K562 (cell line): ENCODE data around the gene ZFYVE27. TPM values are rescaled to one million over a fixed set of nuclear protein-coding genes. Genes with fewer than 3 reads are reported as not detected.

ENCODE experiments used
- ATAC-seq: fragments of 200-7000 bp; cut with Tn5 transposase; 3 replicates; pipeline ENCODE4 v1.9.1; 2020; ENCODE audit warnings: moderate library complexity
- BruUV-seq: library from RNA; stranded (reverse); fragments of 400-500 nt; replicated peaks from 2 replicates; lab custom pipeline; 2021; lab: Mats Ljungman, UMichigan
- CTCF ChIA-PET: fragments of 300-600 bp; formaldehyde crosslinking; extraction: SDS; loops from one replicate; lab custom pipeline; 2021; ENCODE audit warnings: low intra/inter-chr PET ratio; lab: Yijun Ruan, JAX
- POLR2A ChIA-PET: fragments of 300-600, 350-650 bp; sonication (Branson Sonifier 250); formaldehyde crosslinking; extraction: SDS; loops from one replicate; lab custom pipeline; 2021; ENCODE audit warnings: antibody characterized with exemption, inconsistent platforms; lab: Yijun Ruan, JAX
- DNase-seq, 4 experiments: peaks; one replicate each; pipeline versions ENCODE4 v3.0.0 to v3.0.0-alpha.2; 2011 to 2018; ENCODE audit warnings: low spot score in 3 of 4, mixed read lengths in 3 of 4; ENCODE audit errors: extremely low read depth in 1 of 4
- FAIRE-seq: peaks from 2 replicates; lab custom pipeline; 2011; peaks lifted over from hg19 to GRCh38; lab: Jason Lieb, UNC
- H2AFZ ChIP-seq: 2 replicates; pipeline ENCODE4 v1.6.0; 2011; ENCODE audit warnings: low read depth, low read length, control low read depth, inconsistent platforms
- H3K27ac ChIP-seq: fragments of 200-600 bp; 3 replicates; pipeline ENCODE4 v1.8.0; 2011; ENCODE audit warnings: low read depth, mild to moderate bottlenecking, control low read depth, inconsistent platforms, low read length, moderate library complexity, mixed read lengths; ENCODE audit errors: extremely low read depth
- H3K27me3 ChIP-seq, 2 experiments: fragments of 300-600 bp in 1 of 2; 2 replicates in 1 of 2; 3 replicates in 1 of 2; pipeline versions ENCODE4 v1.6.0 to v1.8.0; 2011; ENCODE audit warnings: inconsistent platforms in 2 of 2, low read length in 2 of 2, mild to moderate bottlenecking in 1 of 2, mixed read lengths in 1 of 2, moderate library complexity in 1 of 2; ENCODE audit not compliant: control insufficient read depth in 2 of 2, insufficient read depth in 2 of 2
- H3K36me3 ChIP-seq: fragments of 300-600 bp; 3 replicates; pipeline ENCODE4 v1.8.0; 2011; ENCODE audit warnings: mild to moderate bottlenecking, low read length, inconsistent platforms; ENCODE audit not compliant: control insufficient read depth, insufficient read depth
- H3K4me1 ChIP-seq, 2 experiments: fragments of 200-600 bp in 1 of 2; replicated peaks in 1 of 2; 2 replicates in 1 of 2; 3 replicates in 1 of 2; pipeline versions ENCODE4 v1.5.1 to v1.8.0; 2011; ENCODE audit warnings: inconsistent platforms in 2 of 2, low read length in 2 of 2, mild to moderate bottlenecking in 1 of 2, mixed read lengths in 1 of 2, moderate library complexity in 1 of 2; ENCODE audit not compliant: control insufficient read depth in 2 of 2, insufficient read depth in 2 of 2
- H3K4me2 ChIP-seq: 2 replicates; pipeline ENCODE4 v1.6.1; 2011; ENCODE audit warnings: low read length, control low read depth, inconsistent platforms, mixed read lengths; ENCODE audit not compliant: insufficient read depth
- H3K4me3 ChIP-seq: fragments of 200-600 bp; sonication (generic), shearing (Covaris generic); 2 replicates; pipeline ENCODE4 v1.5.1; 2016; ENCODE audit warnings: control low read depth, inconsistent platforms
- H3K79me2 ChIP-seq: fragments of 200-600 bp; 3 replicates; pipeline ENCODE4 v1.8.0; 2011; ENCODE audit warnings: low read length, inconsistent platforms; ENCODE audit not compliant: control insufficient read depth, insufficient read depth
- H3K9ac ChIP-seq, 2 experiments: 2 replicates each; pipeline versions ENCODE4 v1.6.0 to v1.6.1; 2011; ENCODE audit warnings: low read depth in 2 of 2, low read length in 2 of 2, control low read depth in 1 of 2, inconsistent platforms in 1 of 2, mild to moderate bottlenecking in 1 of 2, mixed read lengths in 1 of 2; ENCODE audit not compliant: insufficient read depth in 1 of 2
- H3K9me1 ChIP-seq: one replicate; pipeline ENCODE4 v1.6.0; 2011; ENCODE audit warnings: inconsistent platforms, mild to moderate bottlenecking, low read length, moderate library complexity; ENCODE audit not compliant: control insufficient read depth, insufficient read depth
- H3K9me3 ChIP-seq: replicated peaks from 2 replicates; pipeline ENCODE4 v1.5.1; 2011; ENCODE audit warnings: low read depth, low read length, inconsistent platforms; ENCODE audit not compliant: control insufficient read depth, insufficient read depth
- H4K20me1 ChIP-seq: replicated peaks from 2 replicates; pipeline ENCODE4 v1.6.1; 2011; ENCODE audit warnings: low read length, inconsistent platforms, mixed read lengths; ENCODE audit not compliant: control insufficient read depth, insufficient read depth
- ARID2 ChIP-seq: fragments of 450-650 bp; IDR thresholded peaks from 2 replicates; pipeline ENCODE4 v1.6.1; 2017; ENCODE audit warnings: antibody characterized with exemption, mild to moderate bottlenecking
- CC2D1A ChIP-seq: fragments of 450-650 bp; IDR thresholded peaks from 2 replicates; pipeline ENCODE4 v1.6.1; 2017; ENCODE audit warnings: mild to moderate bottlenecking
- CHD1 ChIP-seq: fragments of 200-600 bp; sonication (generic); IDR thresholded peaks from one replicate; pipeline ENCODE4 v1.6.1; 2012; ENCODE audit warnings: mild to moderate bottlenecking, moderate library complexity, low read length, inconsistent platforms
- KAT7 ChIP-seq: sonication (generic); formaldehyde crosslinking; IDR thresholded peaks from 2 replicates; pipeline ENCODE4 v1.8.0; 2022; ENCODE audit warnings: missing genetic modification reagents, mild to moderate bottlenecking, borderline replicate concordance
- REST ChIP-seq, 2 experiments: fragments of 450-650 bp; formaldehyde crosslinking in 1 of 2; IDR thresholded peaks; 2 replicates each; pipeline versions ENCODE4 v1.4.0 to v1.6.1; 2014 to 2020; ENCODE audit warnings: mild to moderate bottlenecking in 2 of 2, borderline replicate concordance in 1 of 2, low read depth in 1 of 2
- SMC3 ChIP-seq: conservative IDR thresholded peaks from 2 replicates; pipeline ENCODE4 v1.6.1; 2011; ENCODE audit warnings: low read depth, low read length, improper control_type of control experiment; ENCODE audit not compliant: insufficient read depth
- TCF7 ChIP-seq: sonication (generic); IDR thresholded peaks from 2 replicates; pipeline ENCODE4 v1.6.1; 2016; ENCODE audit warnings: antibody characterized with exemption, borderline replicate concordance
- THAP7 ChIP-seq: fragments of 250-450 bp; sonication (Bioruptor Pico); IDR thresholded peaks from 2 replicates; pipeline ENCODE4 v1.5.0; 2021
- TRIM24 ChIP-seq, 2 experiments: fragments of 450-650 bp; IDR thresholded peaks; 2 replicates each; pipeline ENCODE4 v1.6.1; 2016
- ZFPM2 ChIP-seq: fragments of 250-450 bp; sonication (Bioruptor Pico); IDR thresholded peaks from 2 replicates; pipeline ENCODE4 v1.5.1; 2022; ENCODE audit warnings: mild to moderate bottlenecking
- WGBS: fragments of 100-300 bp; shearing (Covaris generic); methylation state at CpG from one replicate; pipeline ENCODE4 v1.1.6; 2016; ENCODE audit warnings: low coverage, mixed read lengths; ENCODE audit not compliant: insufficient coverage; ENCODE audit errors: missing lambda C conversion rate; 5-methylcytosine and 5-hydroxymethylcytosine counted together
- in situ Hi-C: fragments of 300-500 bp; cut with MboI; formaldehyde crosslinking; loops from 4 replicates; pipeline ENCODE4 v1.15.0; 2018; ENCODE audit warnings: inconsistent platforms, mixed read lengths
- intact Hi-C: fragments of 100-400 bp; cut with micrococcal nuclease; formaldehyde crosslinking; loops from 2 replicates; pipeline ENCODE4 v1.14.2; 2022
- polyA plus RNA-seq, 8 experiments: library from polyadenylated mRNA; depleted of rRNA in 4 of 8; stranded (reverse) in 5 of 8; unstranded in 3 of 8; fragments of >200 nt; fragmentation: Nextera tagmentation in 2 of 8; fragmentation: Illumina TruSeq in 1 of 8; extraction: Ambion mirVana in 2 of 8; extraction: Trizol in 1 of 8; gene quantifications; 2 replicates each; pipeline versions ENCODE4 v1.2.1 to v1.2.3, GENCODE V29; 2011 to 2014; ENCODE audit warnings: inconsistent platforms in 1 of 8, missing spikeins in 1 of 8
- total RNA-seq, 7 experiments: library from RNA; depleted of rRNA in 6 of 7; stranded (reverse); fragments of >200 nt in 6 of 7; fragmentation: Illumina TruSeq in 2 of 7; extraction: Trizol in 2 of 7; gene quantifications; 2 replicates each; pipeline versions ENCODE4 v1.2.1 to v1.2.3, GENCODE V29; 2011 to 2021; ENCODE audit warnings: low replicate concordance in 1 of 7

ZFYVE27 gene
- total and polyA plus RNA-seq, 9 of the 15 experiments (the other 6 are each of a cell fraction or from before 2014, with no cell fraction given), result 0.81 to 21.9 (median 15.3) TPM

- intact Hi-C loops, result loop anchor here (1.0 to 5.0 kb wide), 4 partner anchors 22 to 159 kb away; partner anchors contain the start of gene ANKRD2
- Histone ChIP-seq H3K36me3 (no peaks in the 10 kb centered on the region), H3K9me1 (no peaks in the 10 kb centered on the region), H4K20me1 (no peaks in the 10 kb centered on the region), H3K27ac (no peak overlapping the region), H3K27me3 (no peaks in the 10 kb centered on the region), H3K4me1 (peaks cover under 1 to 5% of the 10 kb centered on the region in 2 experiments; a peak in 3 of 5 replicates), H3K9ac (no peak overlapping the region), H2AFZ (peak overlapping the region; percentile 51; the same call in 1 of the 2 replicates), H3K4me3 (no peak overlapping the region), H3K79me2 (no peaks in the 10 kb centered on the region), H3K4me2 (no peak overlapping the region), H3K9me3 (no peaks in the 10 kb centered on the region; the same call in 1 of the 2 replicates)
- ChIA-PET POLR2A (no interaction called here), CTCF (interaction anchor here (0.5 to 3.3 kb wide), 8 partner anchors 22 to 333 kb away, joined by 3 to 33 read pairs (median 6); partner anchors contain the start of gene ANKRD2)
- peak; percentile 33 to 73 (median 42) for DNase-seq
- peak; percentile 85 for ATAC-seq
- BruUV-seq, result no TSS peak
- in situ Hi-C loops, result no loop called here
- peak; percentile 85 for FAIRE-seq
- WGBS, result 0% methylated on average over 5 of the region's 9 CpGs
- TF ChIP-seq REST (IDR thresholded peaks at IDR 0.05; ENCODE audit: borderline replicate concordance), result peak; percentile 91
- TF ChIP-seq REST (CRISPR knock-in tag; IDR thresholded peaks at IDR 0.05; ENCODE audit: low read depth), result no peak
- TF ChIP-seq KAT7 (CRISPR knock-in tag), result no peak
- TF ChIP-seq ZFPM2 (CRISPR knock-in tag), result no peak
- no peak for TF ChIP-seq THAP7
- no peak for TF ChIP-seq CHD1
- peak; percentile 88 for TF ChIP-seq SMC3
- peak; percentile 56 for TF ChIP-seq CC2D1A
- TF ChIP-seq ARID2, result peak; percentile 76
- no peak for TF ChIP-seq TCF7
- TF ChIP-seq TRIM24 (IDR thresholded peaks at IDR 0.05), result no peak
Measured at GRCh38 chr10:97731346-97732051, 5.4 kb upstream of the ZFYVE27 start.
